GM10266 (cell line): Measurements from ENCODE around the gene PSMB2.

Experiments
- DNase-seq: peaks from one replicate; pipeline ENCODE4 v3.0.0; 2012; ENCODE audit errors: extremely low spot score
- TF ChIP-seq, protein P1 (sequence below): IDR thresholded peaks from 2 replicates; pipeline ENCODE4 v1.5.1; 2012; ENCODE audit warnings: mild to moderate bottlenecking, low read depth; ENCODE audit not compliant: control insufficient read depth, insufficient read depth; ENCODE audit errors: missing control alignments

PSMB2 gene

DNA sequence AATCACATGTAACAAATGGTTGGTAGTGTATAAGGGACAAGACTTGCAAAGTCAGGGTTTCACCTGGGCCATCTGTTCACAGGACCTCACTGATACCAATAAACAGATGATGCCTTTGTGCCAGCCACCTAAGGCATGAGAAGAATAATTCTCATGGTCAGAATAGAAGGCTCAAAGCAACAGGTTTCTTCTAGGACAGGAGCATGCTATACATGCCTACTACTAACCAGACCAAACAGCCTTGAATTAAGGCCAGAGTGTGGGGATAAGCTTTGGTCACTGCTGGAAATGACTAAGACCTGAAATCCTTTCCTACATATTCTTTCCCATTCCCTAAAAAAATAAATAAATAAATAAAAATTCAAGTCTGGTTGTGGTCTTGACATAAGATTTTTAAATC is 17.5 kb downstream of the PSMB2 start:
- TF ChIP-seq, protein P1, sequence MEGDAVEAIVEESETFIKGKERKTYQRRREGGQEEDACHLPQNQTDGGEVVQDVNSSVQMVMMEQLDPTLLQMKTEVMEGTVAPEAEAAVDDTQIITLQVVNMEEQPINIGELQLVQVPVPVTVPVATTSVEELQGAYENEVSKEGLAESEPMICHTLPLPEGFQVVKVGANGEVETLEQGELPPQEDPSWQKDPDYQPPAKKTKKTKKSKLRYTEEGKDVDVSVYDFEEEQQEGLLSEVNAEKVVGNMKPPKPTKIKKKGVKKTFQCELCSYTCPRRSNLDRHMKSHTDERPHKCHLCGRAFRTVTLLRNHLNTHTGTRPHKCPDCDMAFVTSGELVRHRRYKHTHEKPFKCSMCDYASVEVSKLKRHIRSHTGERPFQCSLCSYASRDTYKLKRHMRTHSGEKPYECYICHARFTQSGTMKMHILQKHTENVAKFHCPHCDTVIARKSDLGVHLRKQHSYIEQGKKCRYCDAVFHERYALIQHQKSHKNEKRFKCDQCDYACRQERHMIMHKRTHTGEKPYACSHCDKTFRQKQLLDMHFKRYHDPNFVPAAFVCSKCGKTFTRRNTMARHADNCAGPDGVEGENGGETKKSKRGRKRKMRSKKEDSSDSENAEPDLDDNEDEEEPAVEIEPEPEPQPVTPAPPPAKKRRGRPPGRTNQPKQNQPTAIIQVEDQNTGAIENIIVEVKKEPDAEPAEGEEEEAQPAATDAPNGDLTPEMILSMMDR = no peak
- no peak for DNase-seq

DNA sequence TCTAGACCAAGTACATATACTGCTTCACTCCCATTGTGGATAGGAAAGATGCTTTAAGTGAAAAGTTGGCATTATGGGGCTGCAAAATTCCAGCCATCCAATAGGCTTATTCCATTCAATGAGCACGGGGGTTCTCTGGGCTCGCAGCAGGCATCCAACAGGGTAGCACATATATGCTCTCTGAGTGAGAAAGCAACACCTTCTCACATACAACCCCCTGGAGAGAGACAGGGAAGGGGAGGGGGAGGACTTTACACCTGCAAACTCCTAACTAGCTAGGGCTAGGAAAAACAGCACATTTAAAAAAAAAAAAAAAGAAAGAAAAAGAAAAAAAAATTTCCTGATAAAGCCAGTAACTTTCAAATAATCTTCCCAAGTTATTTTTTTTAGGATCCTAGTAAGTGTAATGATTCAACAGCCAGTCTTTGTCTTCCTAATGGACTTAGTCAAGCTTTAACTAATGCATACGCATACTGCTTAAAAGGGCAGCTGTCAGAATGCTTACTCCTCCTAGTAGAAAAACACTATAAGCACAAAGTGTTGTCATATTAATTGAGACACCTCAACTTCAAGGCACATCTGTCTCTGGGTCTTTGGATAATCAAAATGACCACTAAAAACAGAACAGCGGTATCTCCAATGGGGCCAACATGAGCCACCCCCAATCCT is 18.7 kb downstream of the PSMB2 start:
- no peak for DNase-seq
- TF ChIP-seq, protein P1 = no peak

DNA sequence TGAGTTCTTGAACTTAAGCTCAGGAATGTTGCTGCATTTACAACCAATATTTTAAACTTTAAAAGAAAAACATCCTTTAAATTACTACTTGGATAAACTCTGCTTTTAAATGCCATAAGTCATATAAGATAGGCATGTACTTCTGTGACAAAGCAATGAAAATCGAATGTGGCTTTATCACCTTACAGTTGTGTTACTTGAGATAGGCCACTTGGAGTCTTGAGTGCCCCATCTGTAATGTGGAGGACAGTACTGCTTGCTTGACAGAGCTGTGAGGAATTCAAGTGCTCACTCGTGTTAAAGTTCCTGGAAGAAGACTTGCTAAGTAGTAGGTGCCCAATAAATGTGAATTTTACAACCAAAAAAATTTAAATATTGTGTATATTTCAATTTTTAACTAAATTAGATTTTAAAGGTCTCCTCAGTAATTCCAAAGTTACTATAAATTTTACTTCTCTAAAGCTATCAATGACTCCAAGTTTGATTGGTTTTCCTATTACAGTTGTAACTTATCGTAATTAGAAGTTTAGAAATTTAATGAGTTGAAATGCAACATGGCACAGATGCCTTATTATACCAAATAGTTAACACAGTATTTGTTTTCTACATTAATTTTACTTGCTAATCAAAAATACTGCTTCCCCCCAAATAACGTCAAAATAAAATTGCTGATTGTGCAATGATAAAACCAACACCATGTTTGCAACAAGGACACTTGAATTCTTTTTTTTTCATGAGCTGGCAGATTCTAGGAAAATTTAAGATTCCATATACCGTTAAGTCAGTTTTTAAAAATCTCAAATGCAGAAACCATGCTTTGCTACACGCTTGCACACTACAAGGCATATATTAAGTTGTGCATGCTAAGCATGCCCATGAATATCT is 21.8 kb downstream of the PSMB2 start:
- TF ChIP-seq, protein P1 = no peak
- DNase-seq = no peak

DNA sequence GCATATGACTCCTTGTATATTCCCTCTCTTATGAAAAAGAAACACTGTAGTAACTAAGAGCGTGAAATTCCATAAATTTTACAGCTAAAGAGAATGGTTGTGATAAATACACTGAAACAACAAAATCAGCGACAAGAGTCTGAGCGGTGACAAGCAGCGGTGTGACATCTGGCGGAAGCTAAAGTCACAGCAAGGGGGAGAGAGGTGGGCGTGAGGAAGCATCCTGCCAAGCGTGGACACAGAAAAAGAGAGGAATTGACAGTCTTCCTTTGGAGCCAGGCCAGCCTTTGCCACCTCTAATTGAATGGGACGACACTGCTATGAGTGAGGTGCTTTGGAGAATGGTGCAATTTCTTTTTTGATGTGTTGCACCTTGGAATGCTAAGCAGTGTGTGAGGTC is 25.9 kb downstream of the PSMB2 start:
- TF ChIP-seq, protein P1 = no peak
- DNase-seq = no peak

DNA sequence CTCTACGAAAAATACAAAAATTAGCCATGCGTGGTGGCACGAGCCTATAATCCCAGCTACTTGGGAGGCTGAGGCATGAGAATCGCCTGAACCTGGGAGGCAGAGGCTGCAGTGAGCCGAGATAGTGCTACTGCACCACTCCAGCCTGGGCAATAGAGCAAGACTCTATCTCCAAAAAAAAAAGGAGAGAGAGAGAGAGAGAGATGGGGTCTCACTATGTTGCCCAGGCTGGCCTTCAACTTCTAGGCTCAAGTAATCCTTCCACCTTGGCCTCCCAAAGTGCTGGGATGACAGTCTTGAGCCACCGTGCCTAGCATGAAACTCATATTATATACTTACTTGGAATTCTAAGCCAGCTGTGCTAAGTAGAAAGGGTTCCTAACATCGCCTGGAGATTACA is 29.7 kb downstream of the PSMB2 start:
- no peak for DNase-seq
- TF ChIP-seq, protein P1 = no peak

DNA sequence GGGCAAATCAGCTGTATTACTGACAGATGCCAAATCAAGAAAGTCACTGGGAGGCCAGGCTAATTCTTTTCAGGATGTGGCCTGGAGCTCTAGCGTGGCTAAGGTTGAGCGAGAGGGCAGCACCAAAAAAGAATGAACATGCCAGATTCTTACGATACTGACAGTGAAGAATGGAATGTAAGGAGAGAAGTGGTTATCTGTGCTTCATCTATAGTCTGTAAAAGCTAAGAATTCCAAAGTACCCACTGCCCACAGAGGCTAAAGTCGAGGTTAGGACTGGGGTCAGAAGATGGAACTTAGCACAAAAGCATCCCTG is 35.5 kb downstream of the PSMB2 start:
- TF ChIP-seq, protein P1 = no peak
- DNase-seq = no peak
